ENCODE measurements around the gene KLHL42.

DNA sequence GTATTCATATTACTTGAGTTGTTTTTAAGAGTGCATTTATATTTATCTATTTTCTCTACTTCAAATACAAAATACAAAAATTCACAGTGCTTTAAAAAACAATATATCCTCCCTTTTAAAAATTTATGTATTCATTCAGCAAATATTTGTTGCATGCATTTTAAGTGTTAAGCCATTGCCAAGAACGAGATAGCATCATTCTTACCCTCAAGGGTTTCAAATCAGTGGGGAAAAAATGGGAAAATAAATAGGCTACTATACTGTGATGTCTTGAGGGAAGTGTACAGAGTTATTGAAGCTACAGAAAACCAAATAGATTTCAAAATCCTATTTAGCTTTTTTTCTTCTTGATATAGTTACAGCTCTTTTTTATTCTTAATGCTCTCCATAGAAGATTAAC, 46.2 kb upstream of the KLHL42 start:
- TF ChIP-seq, protein P1, sequence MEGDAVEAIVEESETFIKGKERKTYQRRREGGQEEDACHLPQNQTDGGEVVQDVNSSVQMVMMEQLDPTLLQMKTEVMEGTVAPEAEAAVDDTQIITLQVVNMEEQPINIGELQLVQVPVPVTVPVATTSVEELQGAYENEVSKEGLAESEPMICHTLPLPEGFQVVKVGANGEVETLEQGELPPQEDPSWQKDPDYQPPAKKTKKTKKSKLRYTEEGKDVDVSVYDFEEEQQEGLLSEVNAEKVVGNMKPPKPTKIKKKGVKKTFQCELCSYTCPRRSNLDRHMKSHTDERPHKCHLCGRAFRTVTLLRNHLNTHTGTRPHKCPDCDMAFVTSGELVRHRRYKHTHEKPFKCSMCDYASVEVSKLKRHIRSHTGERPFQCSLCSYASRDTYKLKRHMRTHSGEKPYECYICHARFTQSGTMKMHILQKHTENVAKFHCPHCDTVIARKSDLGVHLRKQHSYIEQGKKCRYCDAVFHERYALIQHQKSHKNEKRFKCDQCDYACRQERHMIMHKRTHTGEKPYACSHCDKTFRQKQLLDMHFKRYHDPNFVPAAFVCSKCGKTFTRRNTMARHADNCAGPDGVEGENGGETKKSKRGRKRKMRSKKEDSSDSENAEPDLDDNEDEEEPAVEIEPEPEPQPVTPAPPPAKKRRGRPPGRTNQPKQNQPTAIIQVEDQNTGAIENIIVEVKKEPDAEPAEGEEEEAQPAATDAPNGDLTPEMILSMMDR (IDR thresholded peaks at IDR 0.05) = no peak
- no peak for TF ChIP-seq POLR2A (IDR thresholded peaks at IDR 0.05)
